ENCODE measurements around the gene GPRIN2. TPM values are rescaled to one million over a fixed set of nuclear protein-coding genes. Genes with fewer than 3 reads are reported as not detected.
"Not testable (repeated sequence)": the region's sequence is repeated elsewhere in the genome, so short reads cannot be mapped to it uniquely, and the experiment has no call there.

The GPRIN2 gene
- polyA plus RNA-seq, 1 donor from 2014 or later, result 7.1 TPM

- no peaks in the 10 kb centered on the region for H3K9me2 ChIP-seq (ENCODE audit: insufficient read depth, low read length)
- H3K27ac ChIP-seq (ENCODE audit: low read length), result no peak overlapping the region
- no peak overlapping the region for H3K9ac ChIP-seq (ENCODE audit: low read length)
- H3K36me3 ChIP-seq (ENCODE audit: insufficient read depth, low read length), result no peaks in the 10 kb centered on the region
- no peaks in the 10 kb centered on the region for H3K79me2 ChIP-seq (replicated peaks; ENCODE audit: insufficient read depth, low read length)
- TF ChIP-seq RAD21 (conservative IDR thresholded peaks at IDR 0.05), result no peak
- no peak for TF ChIP-seq TAF1 (IDR thresholded peaks at IDR 0.05; ENCODE audit: low read depth)
- TF ChIP-seq EZH2 (IDR thresholded peaks at IDR 0.05; ENCODE audit: borderline replicate concordance, insufficient read depth, low read length, poor library complexity, severe bottlenecking), result no peak
- no peak for TF ChIP-seq REST (IDR thresholded peaks at IDR 0.05; ENCODE audit: borderline replicate concordance)
- no peak for TF ChIP-seq EP300 (conservative IDR thresholded peaks at IDR 0.05; ENCODE audit: poor library complexity, severe bottlenecking)
- TF ChIP-seq SMC3 (conservative IDR thresholded peaks at IDR 0.05; ENCODE audit: poor library complexity), result no peak
- no peak for TF ChIP-seq POLR2AphosphoS5 (IDR thresholded peaks at IDR 0.05)
- no peak for TF ChIP-seq MXI1 (conservative IDR thresholded peaks at IDR 0.05; ENCODE audit: poor library complexity, severe bottlenecking)
- TF ChIP-seq, protein P1, sequence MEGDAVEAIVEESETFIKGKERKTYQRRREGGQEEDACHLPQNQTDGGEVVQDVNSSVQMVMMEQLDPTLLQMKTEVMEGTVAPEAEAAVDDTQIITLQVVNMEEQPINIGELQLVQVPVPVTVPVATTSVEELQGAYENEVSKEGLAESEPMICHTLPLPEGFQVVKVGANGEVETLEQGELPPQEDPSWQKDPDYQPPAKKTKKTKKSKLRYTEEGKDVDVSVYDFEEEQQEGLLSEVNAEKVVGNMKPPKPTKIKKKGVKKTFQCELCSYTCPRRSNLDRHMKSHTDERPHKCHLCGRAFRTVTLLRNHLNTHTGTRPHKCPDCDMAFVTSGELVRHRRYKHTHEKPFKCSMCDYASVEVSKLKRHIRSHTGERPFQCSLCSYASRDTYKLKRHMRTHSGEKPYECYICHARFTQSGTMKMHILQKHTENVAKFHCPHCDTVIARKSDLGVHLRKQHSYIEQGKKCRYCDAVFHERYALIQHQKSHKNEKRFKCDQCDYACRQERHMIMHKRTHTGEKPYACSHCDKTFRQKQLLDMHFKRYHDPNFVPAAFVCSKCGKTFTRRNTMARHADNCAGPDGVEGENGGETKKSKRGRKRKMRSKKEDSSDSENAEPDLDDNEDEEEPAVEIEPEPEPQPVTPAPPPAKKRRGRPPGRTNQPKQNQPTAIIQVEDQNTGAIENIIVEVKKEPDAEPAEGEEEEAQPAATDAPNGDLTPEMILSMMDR (IDR thresholded peaks at IDR 0.05; ENCODE audit: poor library complexity, severe bottlenecking), result no peak
- no peak overlapping the region for H2AFZ ChIP-seq (ENCODE audit: low read depth, low read length)
- no peaks in the 10 kb centered on the region for H4K20me1 ChIP-seq (ENCODE audit: insufficient read depth)
- H3F3A ChIP-seq (ENCODE audit: insufficient read depth, low read length, poor library complexity, severe bottlenecking), result no peaks in the 10 kb centered on the region
- H3K4me3 ChIP-seq (ENCODE audit: low read length), result no peak overlapping the region
- H3K9me3 ChIP-seq (ENCODE audit: low read length), result no peaks in the 10 kb centered on the region
- no peak overlapping the region for H3K4me2 ChIP-seq (ENCODE audit: low read length)
- H3K27me3 ChIP-seq (ENCODE audit: insufficient read depth, low read depth, low read length), result no peaks in the 10 kb centered on the region
Measured at GRCh38 chr10:46534828-46535524, 21.5 kb downstream of the GPRIN2 start.

DNA sequence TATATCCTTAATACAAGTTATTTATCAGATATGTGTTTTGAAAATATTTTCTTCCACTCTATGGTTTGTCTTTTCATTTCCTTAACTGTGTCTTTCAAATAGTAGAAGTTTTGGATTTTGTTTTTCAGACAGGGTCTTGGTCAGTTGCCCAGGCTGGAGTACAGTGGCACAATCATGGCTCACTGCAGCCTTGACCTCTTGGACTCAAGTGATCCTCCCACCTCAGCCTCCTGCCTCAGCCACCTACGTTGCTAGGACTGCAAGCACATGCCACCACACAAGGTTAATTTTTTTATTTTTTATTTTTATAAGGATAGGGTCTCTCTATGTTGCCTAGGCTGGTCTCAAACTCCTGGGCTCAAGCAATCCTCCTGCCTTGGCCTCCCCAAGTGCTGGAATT lies 24.2 kb downstream of the GPRIN2 start:
- H3K9me2 ChIP-seq (ENCODE audit: insufficient read depth, low read length); H3K4me3 ChIP-seq (ENCODE audit: low read length); H3K36me3 ChIP-seq (ENCODE audit: insufficient read depth, low read length); H3F3A ChIP-seq (ENCODE audit: insufficient read depth, low read length, poor library complexity, severe bottlenecking); H3K9ac ChIP-seq (ENCODE audit: low read length); H4K20me1 ChIP-seq (ENCODE audit: insufficient read depth); H3K4me2 ChIP-seq (ENCODE audit: low read length); H3K27me3 ChIP-seq (ENCODE audit: insufficient read depth, low read depth, low read length); H3K79me2 ChIP-seq (replicated peaks; ENCODE audit: insufficient read depth, low read length); H2AFZ ChIP-seq (ENCODE audit: low read depth, low read length); H3K9me3 ChIP-seq (ENCODE audit: low read length); H3K27ac ChIP-seq (ENCODE audit: low read length): not testable (repeated sequence)

Data from neural cell (in vitro differentiated cells).